Measurements from ENCODE around the gene UQCR10.

UQCR10 gene

GRCh38 chr22:29767171-29768051 lies at the start of gene UQCR10:
Gene UQCR10 (plus strand): TSS chr22:29767369. CDS start chr22:29767399, 30 bp downstream.
- in situ Hi-C loops (cut with MboI; ENCODE audit: low sequenced_read_pairs), result no loop called here

- in situ Hi-C loops (cut with MboI; ENCODE audit: low sequenced_read_pairs), result no loop called here
Measured at GRCh38 chr22:29717789-29718188, 49.4 kb upstream of the UQCR10 start.

GRCh38 chr22:29718949-29719898 lies 47.9 kb upstream of the UQCR10 start:
- in situ Hi-C loops (cut with MboI; ENCODE audit: low sequenced_read_pairs), result no loop called here

GRCh38 chr22:29719899-29720645 lies 47.1 kb upstream of the UQCR10 start, which contains the start of gene CABP7:
Gene CABP7 (plus strand): TSS chr22:29720003. CDS start chr22:29720425, 422 bp downstream.
- in situ Hi-C loops (cut with MboI; ENCODE audit: low sequenced_read_pairs), result no loop called here

- in situ Hi-C loops (cut with MboI; ENCODE audit: low sequenced_read_pairs), result no loop called here
Measured at GRCh38 chr22:29720811-29721323, 46.3 kb upstream of the UQCR10 start.

GRCh38 chr22:29722151-29722550 lies 45.0 kb upstream of the UQCR10 start:
- in situ Hi-C loops (cut with MboI; ENCODE audit: low sequenced_read_pairs), result no loop called here

- in situ Hi-C loops (cut with MboI; ENCODE audit: low sequenced_read_pairs), result no loop called here
Measured at GRCh38 chr22:29722587-29722986, 44.6 kb upstream of the UQCR10 start.

- in situ Hi-C loops (cut with MboI; ENCODE audit: low sequenced_read_pairs), result no loop called here
Measured at GRCh38 chr22:29723766-29724165, 43.4 kb upstream of the UQCR10 start.

- in situ Hi-C loops (cut with MboI; ENCODE audit: low sequenced_read_pairs), result no loop called here
Measured at GRCh38 chr22:29724843-29725242, 42.3 kb upstream of the UQCR10 start.

- in situ Hi-C loops (cut with MboI; ENCODE audit: low sequenced_read_pairs), result no loop called here
Measured at GRCh38 chr22:29726106-29726505, 41.1 kb upstream of the UQCR10 start.

GRCh38 chr22:29726512-29727130 lies 40.5 kb upstream of the UQCR10 start:
- in situ Hi-C loops (cut with MboI; ENCODE audit: low sequenced_read_pairs), result no loop called here

GRCh38 chr22:29727131-29727523 lies 40.0 kb upstream of the UQCR10 start:
- in situ Hi-C loops (cut with MboI; ENCODE audit: low sequenced_read_pairs), result no loop called here

- in situ Hi-C loops (cut with MboI; ENCODE audit: low sequenced_read_pairs), result no loop called here
Measured at GRCh38 chr22:29729161-29729560, 38.0 kb upstream of the UQCR10 start.

GRCh38 chr22:29731058-29731850 lies 35.9 kb upstream of the UQCR10 start:
- in situ Hi-C loops (cut with MboI; ENCODE audit: low sequenced_read_pairs), result no loop called here

GRCh38 chr22:29732883-29733282 lies 34.3 kb upstream of the UQCR10 start:
- in situ Hi-C loops (cut with MboI; ENCODE audit: low sequenced_read_pairs), result no loop called here

- in situ Hi-C loops (cut with MboI; ENCODE audit: low sequenced_read_pairs), result no loop called here
Measured at GRCh38 chr22:29733362-29734201, 33.6 kb upstream of the UQCR10 start.

- in situ Hi-C loops (cut with MboI; ENCODE audit: low sequenced_read_pairs), result no loop called here
Measured at GRCh38 chr22:29734406-29734805, 32.8 kb upstream of the UQCR10 start.

- in situ Hi-C loops (cut with MboI; ENCODE audit: low sequenced_read_pairs), result no loop called here
Measured at GRCh38 chr22:29734838-29735237, 32.3 kb upstream of the UQCR10 start.
